GM08714 (cell line): ENCODE data around the gene TNRC6A.
"Not testable (repeated sequence)": the region's sequence is repeated elsewhere in the genome, so short reads cannot be mapped to it uniquely, and the experiment has no call there.

Experiments used
- H3K4me3 ChIP-seq: fragments of 200-500 bp; sonication (Bioruptor generic); 2 replicates; pipeline ENCODE4 v1.5.1; 2014; ENCODE audit warnings: mild to moderate bottlenecking, low read length, inconsistent platforms
- ZNF274 ChIP-seq: IDR thresholded peaks from 2 replicates; pipeline ENCODE4 v1.6.1; 2012; ENCODE audit warnings: mild to moderate bottlenecking, low read depth, low read length

Gene TNRC6A

DNA sequence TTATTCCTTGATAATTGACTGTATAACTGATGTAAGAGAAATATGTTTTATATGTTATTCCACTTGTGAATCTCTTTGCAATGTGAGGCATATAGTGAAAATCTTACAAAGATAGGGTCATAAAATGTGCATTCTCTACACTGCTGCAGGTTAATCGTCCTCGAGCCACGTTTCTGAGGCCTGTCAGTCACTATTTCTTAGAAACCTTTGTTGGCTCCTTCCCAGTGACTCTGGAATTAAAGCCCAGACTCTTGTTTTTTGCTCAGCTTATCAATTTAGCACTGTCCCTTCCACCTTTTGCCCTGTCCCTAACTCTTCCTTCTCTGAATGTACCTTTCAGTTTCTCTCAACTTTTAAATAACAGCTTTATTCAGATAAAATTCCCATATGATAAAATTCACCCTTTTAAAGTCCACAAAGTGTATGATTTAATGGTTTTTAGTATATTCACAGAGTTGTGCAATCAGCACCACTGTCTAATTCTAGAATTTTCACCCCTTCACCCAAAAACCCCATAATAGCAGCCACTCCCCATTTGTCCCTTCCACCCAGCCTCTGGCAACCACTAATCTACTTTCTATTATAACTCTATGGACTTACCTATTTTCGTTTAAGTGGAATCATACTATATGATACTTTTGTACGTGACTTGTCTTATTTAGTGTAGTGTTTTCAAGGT lies 8.6 kb downstream of the TNRC6A start:
- TF ChIP-seq ZNF274 = no peak
- no peak overlapping the region for H3K4me3 ChIP-seq

DNA sequence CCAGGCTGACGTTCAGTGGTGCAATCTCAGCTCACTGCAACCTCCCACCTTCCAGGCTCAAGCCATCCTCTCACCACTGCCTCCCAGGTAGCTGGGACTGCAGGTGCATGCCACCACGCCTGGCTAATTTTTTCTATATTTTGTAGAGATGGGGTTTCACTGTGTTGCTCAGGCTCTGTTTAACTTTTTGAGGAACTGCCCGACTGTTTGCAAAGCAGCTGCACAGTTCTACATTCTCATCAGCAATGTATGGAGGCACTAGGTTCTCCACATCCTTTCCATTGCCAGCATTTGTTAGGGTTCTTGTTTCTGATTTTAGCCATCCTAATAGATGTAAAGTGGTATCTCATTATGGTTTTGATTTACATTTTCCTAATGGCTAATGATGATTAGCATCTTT lies 9.4 kb downstream of the TNRC6A start:
- no peak overlapping the region for H3K4me3 ChIP-seq
- no peak for TF ChIP-seq ZNF274

DNA sequence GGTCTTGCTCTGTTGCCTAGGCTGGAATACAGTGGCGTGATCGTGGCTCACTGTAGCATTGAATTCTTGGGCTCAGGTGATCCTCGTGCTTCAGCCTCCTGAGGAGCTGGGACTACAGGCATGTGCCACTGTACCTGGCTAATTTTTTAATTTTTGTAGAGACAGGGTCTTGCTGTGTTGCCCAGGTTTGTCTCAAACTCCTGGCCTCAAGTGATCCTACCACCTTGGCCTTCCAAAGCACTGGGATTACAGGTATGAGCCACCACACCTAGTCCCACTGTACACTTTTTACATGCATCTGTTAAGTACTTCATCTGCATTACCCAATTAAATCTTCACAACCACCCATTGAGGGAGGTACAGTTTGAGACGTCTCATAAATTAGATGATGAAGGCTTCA lies 12.4 kb downstream of the TNRC6A start:
- no peak for TF ChIP-seq ZNF274
- H3K4me3 ChIP-seq = no peak overlapping the region

DNA sequence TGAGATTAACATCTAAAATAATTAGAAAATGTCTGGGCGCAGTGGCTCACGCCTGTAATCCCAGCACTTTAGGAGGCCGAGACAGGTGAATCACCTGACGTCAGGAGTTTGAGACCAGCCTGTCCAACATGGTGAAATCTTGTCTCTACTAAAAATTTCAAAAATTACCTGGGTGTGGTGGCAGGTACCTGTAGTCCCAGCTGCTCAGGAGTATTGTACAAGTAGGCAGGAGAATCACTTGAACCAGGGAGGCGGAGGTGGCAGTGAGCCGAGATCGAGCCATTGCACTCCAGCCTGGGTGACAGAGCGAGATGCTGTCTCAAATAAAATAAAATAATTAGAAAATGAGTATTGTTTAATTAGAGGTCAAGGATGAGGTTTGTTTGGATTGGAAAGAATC lies 13.2 kb downstream of the TNRC6A start:
- H3K4me3 ChIP-seq = not testable (repeated sequence)

DNA sequence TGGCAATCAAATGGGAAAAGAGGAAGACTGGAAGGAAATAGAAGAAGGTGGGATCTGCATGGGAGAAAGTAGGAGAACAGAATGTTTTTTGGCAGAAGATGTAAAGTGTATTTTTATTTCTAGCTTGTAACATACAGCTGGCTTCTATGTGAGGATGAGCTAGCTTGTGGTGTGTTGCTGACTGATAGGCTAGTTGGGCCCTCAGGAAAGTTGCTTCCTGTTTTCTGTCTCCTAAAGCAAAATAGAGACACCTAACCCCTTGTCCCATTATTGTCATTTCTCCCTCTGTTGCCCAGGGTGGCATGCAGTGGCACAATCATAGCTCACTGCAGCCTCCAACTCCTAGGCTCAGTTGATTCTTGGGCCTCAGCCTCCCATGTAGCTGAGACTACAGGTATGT lies 15.9 kb downstream of the TNRC6A start:
- H3K4me3 ChIP-seq = no peak overlapping the region
- TF ChIP-seq ZNF274 = no peak

DNA sequence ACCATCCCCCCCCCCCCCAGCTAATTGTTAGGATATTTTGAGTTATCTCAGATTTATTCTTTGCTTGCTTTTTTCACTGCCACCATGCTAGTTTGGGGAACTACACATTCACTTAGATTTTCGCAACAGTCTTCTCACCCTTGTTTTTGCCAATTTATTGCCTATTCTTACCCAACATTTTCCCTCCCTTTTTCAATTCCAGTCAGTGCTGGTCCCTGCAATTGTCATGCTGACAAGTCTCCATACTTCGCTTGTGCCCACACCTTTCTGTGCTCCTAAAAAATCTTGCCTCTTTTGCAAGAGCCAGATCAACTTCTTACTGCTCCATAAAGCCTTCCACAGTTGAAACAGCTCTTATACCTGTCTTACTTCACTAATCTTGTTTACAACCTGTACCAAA lies 16.3 kb downstream of the TNRC6A start:
- no peak for TF ChIP-seq ZNF274
- no peak overlapping the region for H3K4me3 ChIP-seq

DNA sequence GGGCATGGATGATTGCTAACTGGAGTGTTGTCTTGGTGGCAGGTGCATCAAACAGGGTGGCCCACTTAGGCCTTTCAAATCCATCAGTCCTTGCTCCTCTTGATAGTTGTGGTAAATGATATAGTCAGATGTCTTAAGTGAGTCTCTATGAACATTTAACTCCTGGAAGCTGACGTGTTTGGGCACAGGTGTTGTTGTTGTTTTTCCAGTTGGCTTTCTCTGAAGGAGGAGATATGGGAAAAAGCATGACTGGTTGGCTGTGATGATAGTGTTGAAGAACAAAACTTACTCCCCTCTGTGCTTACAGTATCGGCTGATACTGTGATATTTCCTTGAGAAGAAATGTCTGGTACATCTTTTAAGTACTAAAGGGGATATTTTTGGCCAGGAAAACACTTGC lies 18.0 kb downstream of the TNRC6A start:
- TF ChIP-seq ZNF274 = no peak
- no peak overlapping the region for H3K4me3 ChIP-seq

DNA sequence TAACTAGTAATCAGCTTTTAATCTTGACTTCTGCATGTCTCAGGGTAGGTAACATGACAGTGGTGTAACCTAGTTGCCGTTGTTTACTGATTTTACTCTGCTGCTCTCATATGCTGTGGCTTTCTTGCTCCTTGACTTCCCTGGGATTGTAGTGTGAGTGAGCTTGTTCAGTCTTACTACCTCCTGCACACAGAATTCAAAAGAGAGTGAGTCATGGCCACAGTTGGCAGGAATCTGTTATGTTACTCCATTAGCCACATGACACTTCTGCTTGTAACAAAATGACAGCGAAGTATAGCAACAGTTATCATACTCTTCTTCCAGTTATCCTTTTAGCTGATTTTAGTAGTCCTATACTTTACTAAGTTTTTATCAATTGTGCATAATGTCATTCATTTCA lies 18.8 kb downstream of the TNRC6A start:
- H3K4me3 ChIP-seq = no peak overlapping the region
- no peak for TF ChIP-seq ZNF274

DNA sequence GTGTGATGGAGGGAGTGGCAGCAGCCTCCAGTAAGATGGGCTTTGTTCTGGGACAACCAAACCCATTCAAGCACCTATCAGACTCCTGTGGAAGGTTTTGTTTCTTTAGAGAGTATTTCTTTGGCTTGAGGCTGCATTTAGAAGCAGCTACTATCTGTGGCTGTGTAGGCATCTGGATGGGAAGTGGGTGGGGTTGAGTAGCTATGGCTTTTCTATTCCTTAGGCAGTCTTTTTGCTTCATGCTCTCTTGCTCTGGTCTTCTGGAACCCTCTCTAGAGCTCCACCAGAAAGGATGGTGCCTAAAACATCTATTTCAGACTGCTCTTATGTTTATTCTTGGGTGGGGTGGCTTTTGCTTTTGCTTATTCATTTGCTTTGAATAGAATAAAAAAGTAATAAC lies 19.9 kb downstream of the TNRC6A start:
- H3K4me3 ChIP-seq = no peak overlapping the region
- no peak for TF ChIP-seq ZNF274

DNA sequence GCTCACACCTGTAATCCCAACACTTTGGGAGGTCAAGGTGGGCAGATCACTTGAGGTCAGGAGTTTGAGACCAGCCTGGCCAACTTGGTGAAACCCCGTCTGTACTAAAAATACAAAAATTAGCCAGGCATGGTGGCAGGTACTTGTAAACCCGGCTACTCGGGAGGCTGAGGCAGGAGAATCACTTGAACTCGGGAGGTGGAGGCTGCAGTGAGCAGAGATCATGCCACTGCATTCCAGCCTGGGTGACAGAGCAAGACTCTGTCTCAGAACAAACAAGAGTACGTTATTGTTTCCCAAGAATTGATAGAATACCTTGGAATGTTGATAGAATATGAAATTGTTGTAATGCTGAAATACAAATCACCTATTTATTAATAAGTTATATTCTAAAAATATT lies 20.4 kb downstream of the TNRC6A start:
- not testable (repeated sequence) for H3K4me3 ChIP-seq

DNA sequence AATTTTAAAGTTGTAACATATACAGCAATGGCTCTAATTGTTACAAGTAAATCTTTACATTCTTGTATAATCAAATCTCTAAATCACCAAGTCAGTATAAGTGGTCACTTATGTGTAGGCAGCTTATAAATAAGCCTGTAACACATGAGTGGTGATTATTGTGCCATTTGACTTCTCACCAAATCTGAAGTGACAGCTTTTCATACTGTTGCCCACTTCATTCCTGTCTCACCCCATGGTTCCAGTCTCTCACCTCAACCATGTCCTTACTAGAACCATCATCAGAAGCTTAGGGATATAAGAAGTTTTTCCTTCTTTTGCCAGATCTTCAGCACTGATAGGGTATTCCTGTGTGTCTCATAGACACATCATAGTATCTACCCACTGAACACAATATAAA lies 23.5 kb downstream of the TNRC6A start:
- H3K4me3 ChIP-seq = no peak overlapping the region
- no peak for TF ChIP-seq ZNF274

DNA sequence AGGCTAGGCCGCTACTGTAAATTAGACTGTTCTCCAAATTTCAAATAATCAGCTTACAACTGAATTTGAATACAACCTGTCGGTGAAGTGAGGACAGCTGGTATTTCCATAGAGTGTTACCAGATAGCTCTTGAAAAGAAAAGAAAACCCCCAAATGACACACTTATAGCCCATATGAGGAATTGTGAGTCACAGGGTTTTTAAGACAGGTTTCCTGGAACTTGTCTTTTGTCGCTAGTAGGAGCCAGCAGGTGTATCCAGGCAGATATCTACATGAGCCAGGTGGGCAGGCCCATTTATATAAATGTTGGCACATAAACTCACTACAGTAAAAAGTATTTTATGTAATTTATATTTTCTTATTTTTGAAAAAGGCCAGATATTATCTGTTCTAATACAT lies 24.0 kb downstream of the TNRC6A start:
- H3K4me3 ChIP-seq = no peak overlapping the region
- TF ChIP-seq ZNF274 = no peak

DNA sequence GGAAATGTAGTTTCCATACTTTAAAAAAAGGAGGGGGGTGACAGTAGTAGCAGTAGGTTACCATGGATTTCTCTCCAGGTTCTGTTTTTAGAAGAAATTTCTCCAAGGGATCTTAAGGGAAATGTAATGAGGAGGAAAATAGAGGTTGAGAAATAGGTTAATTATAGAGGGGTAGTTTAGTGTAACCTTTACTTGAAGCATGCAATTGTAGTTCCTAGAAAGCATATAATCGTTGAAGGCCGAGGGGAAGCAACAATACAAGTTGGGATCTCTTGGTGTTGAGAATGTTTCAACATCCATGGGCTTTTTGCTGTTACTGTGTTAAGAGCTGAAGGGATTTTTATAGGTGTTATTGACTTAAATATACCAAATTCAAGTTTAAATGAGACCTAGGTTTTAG lies 25.1 kb downstream of the TNRC6A start:
- no peak for TF ChIP-seq ZNF274
- H3K4me3 ChIP-seq = no peak overlapping the region

DNA sequence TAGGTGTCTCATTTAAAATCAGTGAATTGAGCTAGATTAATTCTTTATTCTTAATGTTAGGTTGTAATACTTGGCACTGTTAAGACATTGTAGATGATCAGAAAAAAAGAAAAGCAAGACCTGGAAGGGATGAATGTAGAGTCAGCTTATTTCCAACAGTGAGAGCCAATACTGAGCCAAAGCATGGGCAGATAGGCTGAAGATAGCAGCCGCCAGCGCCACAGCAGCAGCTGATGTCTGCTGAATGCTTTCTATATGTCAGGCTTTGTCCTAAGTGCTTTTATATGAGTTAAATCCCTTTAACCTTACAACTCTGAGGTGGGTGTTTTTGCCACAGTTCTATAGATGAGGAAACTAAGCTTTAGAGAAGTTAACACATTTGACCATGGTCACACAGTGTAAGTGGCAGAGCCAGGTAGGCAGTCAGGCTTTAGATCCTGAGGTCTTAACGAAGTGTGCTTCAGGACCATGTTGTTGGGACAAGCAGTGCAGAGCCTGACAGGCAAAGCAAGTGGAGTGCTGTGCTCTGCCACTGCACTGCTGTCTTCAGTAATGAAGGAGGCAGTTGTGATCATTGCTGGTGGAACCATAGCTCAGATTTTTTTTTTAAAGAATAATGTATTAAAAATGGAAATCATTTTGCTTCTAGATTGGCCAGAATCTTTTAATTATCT lies 25.9 kb downstream of the TNRC6A start:
- no peak overlapping the region for H3K4me3 ChIP-seq
- TF ChIP-seq ZNF274 = no peak

DNA sequence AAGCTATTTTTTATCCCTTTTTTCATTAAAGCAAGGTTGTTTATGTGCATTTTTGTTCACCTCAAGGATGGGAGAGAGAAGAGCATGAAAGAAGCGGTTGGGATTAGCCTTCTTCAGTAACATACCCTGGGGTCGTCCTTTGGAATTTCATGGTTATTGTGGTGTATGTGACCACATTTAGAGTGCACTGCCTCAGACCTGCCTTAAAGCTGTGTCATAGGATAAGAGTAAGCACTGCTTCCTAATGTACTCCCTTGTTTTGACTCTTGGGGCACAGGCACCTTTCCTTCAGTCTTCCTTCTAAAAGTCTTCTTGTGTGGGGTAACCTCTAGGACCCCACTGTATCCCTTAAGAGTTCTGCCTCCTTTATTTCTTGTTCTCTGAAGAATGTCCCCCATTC lies 28.9 kb downstream of the TNRC6A start:
- no peak for TF ChIP-seq ZNF274
- H3K4me3 ChIP-seq = no peak overlapping the region

DNA sequence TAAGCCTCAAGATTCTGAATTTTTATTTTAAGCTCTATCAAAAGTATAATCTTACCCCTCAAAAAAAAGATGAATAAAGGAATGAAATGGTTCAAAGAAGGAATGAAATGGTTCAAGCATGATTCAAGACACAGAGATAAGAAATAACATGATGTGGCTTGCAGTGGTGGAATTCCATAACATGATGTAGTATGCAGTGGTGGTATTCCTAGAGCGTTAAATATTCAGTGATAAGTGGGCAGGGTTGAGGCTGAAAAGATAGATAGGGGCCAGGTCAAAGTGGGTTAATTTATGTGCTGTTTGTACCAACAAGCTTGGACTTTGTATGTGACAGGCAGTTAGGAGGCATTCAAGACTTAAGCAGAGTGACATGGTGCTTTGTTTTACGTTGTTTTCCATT lies 29.6 kb downstream of the TNRC6A start:
- no peak overlapping the region for H3K4me3 ChIP-seq
- TF ChIP-seq ZNF274 = no peak
